Thyroid gland (tissue), 4 donors: Measurements from ENCODE around the gene ADAMTS4.
"Not testable (repeated sequence)": the region's sequence is repeated elsewhere in the genome, so short reads cannot be mapped to it uniquely, and the experiment has no call there.

ENCODE experiments used
- POLR2A ChIP-seq, 2 donors: fragments of 450-650 bp; IDR thresholded peaks; one replicate each; pipeline ENCODE4 v1.6.1; 2017; ENCODE audit warnings: antibody characterized with exemption in 2 of 2, mild to moderate bottlenecking in 2 of 2, moderate library complexity in 1 of 2
- TF ChIP-seq, protein P1 (sequence below), 6 experiments: fragments of 200-600 bp in 3 of 6; fragments of 450-650 bp in 3 of 6; sonication (generic) in 3 of 6; IDR thresholded peaks; one replicate each; pipeline ENCODE4 v1.5.1; 2016 to 2019; ENCODE audit warnings: antibody characterized with exemption in 6 of 6, mild to moderate bottlenecking in 2 of 6, inconsistent platforms in 1 of 6, moderate library complexity in 1 of 6

DNA sequence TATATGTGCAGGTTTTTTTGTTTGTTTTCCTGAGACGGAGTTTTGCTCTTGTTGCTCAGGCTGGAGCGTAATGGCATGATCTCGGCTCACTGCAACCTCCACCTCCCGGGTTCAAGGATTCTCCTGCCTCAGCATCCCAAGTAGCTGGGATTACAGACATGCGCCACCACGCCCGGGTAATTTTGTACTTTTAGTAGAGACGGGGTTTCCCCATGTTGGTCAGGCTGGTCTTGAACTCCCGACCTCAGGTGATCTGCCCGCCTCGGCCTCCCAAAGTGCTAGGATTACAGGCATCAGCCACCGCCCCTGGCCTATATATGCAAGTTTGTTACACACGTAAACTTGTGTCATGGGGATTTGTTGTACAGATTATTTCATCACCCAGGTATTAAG is 25.8 kb upstream of the ADAMTS4 start:
- TF ChIP-seq POLR2A (IDR thresholded peaks at IDR 0.05) = not testable (repeated sequence)
- TF ChIP-seq, protein P1, sequence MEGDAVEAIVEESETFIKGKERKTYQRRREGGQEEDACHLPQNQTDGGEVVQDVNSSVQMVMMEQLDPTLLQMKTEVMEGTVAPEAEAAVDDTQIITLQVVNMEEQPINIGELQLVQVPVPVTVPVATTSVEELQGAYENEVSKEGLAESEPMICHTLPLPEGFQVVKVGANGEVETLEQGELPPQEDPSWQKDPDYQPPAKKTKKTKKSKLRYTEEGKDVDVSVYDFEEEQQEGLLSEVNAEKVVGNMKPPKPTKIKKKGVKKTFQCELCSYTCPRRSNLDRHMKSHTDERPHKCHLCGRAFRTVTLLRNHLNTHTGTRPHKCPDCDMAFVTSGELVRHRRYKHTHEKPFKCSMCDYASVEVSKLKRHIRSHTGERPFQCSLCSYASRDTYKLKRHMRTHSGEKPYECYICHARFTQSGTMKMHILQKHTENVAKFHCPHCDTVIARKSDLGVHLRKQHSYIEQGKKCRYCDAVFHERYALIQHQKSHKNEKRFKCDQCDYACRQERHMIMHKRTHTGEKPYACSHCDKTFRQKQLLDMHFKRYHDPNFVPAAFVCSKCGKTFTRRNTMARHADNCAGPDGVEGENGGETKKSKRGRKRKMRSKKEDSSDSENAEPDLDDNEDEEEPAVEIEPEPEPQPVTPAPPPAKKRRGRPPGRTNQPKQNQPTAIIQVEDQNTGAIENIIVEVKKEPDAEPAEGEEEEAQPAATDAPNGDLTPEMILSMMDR (IDR thresholded peaks at IDR 0.05) = not testable (repeated sequence)
